ENCODE measurements around the gene METAP1D.

DNA sequence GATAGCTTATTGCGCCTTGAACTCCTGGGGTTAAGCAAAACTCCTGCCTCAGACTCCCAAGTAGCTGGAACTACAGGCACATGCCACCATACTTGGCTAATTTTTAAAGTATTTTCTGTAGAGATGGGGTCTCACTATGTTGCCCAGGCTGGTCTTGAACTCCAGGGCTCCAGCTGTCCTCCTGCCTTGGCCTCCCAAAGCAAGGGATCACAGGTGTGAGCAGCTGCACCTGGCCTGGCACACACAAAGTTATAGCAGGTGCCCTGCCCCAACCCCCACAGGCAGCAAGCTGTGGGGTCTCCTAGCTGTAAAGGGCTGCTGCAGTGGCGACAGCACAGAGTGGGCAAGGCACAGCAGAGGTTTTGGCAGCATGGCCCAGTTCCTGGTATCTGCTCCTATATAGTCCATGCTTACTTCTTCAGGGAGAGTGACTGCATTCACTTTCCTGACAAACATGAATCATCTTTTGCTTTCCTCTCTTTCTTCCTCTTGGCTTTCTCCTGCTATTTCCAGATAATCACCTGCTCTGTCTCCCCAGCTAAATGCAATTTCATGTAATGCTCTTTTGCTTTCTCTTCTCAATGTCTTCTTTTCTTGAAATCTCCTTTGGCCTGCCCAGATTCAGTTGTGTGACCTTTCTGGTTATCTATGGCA, 27.3 kb upstream of the METAP1D start:
- TF ChIP-seq CTCF (IDR thresholded peaks at IDR 0.05) (no peak), POLR2A (IDR thresholded peaks at IDR 0.05) (no peak)
